HG03342 (cell line): Measurements from ENCODE around the gene CXCR5.

Experiments used
- ATAC-seq: cut with Tn5 transposase; IDR thresholded peaks from one replicate; pipeline ENCODE4 v1.9.1; 2021; ENCODE audit warnings: mild to moderate bottlenecking, moderate library complexity; ENCODE audit not compliant: unreplicated experiment

Gene CXCR5

DNA sequence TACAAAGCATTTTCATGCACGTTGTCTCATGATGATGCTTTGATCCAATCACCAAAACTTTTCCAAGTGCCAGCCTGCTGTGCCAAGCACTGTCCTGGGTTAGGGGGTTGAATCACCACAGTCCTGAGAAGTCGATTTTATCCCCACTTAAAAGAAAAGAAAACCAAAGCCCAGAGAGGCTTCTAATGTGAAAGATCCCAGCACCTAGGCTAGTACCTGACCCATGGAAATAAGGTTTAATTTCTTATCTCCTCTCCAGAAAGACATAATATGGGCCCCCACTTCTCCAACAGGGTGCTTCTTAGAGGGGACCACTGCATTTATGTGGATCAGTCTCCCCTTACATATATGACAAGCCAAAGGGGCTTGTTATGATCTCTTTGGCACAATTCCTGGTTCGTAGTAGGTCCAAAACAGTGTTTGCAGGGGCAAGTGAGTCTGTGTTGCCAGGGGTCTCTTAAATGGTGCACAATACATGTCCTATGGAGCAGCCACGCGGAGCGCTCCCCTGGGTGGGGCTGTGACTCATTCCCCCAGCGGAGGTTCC is 43.9 kb downstream of the CXCR5 start:
- ATAC-seq: no peak

GRCh38 chr11:118928101-118928869 is 44.6 kb downstream of the CXCR5 start:
- ATAC-seq: peak; percentile 29

DNA sequence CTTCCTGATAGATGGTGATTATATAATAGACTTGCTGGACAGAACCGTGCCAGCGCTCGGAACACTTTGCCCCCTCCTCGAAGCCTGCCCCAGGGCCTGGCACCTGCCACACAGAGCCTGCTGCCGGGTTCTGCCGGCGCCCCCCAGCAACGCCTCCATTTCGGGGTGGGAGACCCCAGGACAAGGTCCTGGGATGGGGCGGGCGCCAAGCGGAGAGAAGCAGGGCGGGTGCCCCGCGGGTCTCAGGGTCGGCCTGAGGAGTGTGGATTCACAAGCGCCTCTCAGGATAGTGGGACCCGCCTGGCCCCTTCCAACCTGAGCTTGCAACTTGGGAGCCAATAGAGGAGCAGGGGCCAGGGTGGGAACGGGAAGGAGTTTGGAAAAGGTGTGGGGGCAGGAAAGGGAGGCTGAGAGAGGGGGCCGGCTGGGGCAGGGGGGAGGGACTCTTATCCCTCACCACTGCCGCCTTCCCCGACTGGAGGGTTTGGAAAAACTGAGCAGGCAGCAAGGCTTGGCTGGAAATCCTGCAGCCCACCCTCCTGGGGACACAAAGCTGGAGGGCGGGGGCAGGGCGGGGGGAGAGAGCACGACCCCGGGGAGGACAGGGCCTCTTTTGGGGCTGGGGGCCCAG is 45.3 kb downstream of the CXCR5 start:
- no peak for ATAC-seq

- ATAC-seq: no peak
Observed at GRCh38 chr11:118929501-118930093, 45.9 kb downstream of the CXCR5 start.

DNA sequence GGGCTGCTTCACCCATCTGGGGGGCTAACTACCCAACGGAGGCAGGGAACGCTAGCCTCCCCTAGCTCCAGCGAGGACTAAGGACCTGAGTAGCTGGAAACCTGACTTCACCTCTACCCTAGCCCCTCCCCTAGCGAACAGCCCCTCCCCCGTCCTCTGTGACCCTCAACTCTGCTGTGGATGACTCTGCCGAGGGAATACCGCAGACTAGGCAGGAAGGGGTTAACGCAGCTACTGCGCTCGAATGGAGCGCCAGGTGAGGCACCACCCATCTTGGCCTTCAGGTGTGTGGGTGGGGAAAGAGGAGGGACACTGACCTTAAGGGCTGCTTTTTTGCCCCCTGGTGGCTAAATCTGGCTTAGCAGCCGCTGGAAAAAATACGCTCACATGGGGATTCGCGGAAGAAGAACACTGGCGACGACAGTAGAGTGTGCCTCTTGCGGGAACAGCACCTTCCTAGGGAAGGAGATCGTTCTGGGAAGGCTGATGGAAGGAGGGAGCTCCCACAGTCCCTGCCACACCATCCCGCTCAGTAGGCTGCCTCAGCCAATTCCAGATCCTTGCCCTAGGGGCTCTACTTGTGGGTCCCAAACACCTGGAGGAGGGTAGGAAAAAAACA is 46.5 kb downstream of the CXCR5 start:
- no peak for ATAC-seq

DNA sequence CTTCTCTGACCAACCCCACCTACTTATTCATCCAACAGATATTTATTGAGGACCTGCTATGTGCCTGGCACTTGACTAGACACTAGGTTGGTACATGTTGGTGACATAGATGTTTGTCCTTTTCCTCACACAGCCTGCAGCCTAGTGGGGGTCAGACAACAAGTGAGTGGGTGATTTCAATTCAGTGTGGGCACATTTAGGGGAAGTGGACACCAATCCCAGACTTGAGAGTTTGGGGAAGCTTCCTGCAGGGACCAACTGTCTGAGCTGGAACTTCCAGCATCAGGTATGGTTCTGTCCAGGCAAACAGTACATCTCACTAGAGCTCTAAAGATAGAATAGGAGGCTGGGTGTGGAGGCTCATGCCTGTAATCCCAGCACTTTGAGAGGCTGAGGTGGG is 47.9 kb downstream of the CXCR5 start:
- no peak for ATAC-seq

DNA sequence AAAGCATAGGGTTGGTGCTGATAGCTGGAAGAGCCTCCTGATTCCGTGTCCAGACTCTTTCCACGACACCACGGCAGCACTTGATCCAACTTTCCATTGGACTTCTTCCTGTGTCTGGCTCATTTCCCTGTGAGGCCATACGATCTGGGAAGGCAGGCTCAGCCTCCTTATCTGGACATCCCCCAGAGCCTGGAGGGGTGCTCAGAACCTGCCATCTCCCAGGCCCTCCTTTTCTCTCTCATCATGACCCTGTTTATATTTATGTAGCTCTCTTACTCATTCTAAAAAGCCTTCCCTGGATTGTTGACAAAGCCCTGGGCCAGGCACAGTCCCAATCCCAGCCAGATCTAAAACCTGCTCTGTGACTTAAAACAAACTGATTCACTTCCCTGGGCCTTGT is 49.8 kb downstream of the CXCR5 start:
- no peak for ATAC-seq

DNA sequence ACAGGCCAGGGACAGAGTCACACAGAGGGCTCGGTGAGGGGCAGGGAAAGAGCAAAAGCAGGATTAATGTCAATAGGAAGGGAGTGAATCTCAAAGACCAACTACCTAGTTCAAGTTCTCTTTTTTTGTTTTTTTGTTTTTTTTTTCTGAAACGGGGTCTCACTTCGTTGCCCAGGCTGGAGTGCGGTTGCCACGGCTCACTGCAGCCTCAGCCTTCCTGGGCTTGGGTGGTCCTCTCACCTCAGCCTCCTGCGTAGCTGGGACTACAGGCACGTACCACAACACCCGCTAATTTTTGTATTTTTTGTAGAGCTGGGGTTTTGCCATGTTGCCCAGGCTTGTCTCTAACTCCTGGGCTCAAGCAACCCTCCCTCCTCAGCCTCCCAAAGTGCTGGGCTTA is 51.7 kb downstream of the CXCR5 start:
- ATAC-seq: no peak

DNA sequence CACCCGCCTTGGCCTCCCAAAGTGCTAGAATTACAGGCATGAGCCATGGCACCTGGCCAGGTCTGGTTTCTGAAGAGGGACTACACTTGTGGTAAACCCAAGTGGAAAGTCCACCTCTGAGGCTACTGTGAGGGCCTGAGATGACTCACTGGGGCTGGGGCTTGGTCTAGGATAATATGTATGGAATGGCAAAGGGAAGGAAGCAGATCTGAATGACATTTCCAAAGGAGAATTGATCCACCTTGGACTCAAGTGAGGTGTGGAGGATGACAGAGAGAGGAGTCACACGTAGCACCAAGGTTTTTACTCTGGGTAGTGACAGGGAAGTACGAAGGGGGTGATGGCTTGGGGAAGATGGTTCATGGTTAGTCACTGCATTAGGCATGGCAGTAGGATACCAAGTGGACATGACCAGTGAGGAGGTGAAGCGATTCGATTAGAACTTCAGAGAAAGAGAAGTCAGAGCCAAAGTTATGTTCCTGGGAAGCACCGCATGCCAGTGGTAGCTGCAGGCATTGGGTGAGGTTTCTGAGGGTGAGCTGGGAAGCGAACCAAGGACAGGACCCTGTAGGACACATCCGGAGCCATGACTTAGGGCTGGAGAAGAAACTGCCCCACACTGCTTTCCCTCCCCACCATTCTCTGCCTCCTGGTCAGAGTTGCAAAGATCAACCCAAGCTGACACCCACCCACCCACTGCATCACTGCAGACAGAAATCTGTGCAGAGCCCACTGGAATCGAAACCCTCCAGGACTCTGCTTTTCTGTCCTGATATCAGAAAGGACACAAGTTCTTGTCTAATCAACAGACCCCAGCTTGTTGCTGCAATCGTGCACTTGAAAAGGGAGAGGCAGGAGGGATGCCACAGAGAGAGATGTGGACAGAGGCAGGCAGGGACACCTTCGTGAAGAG is 55.1 kb downstream of the CXCR5 start:
- ATAC-seq: no peak

- no peak for ATAC-seq
Observed at GRCh38 chr11:118939404-118939915, 55.8 kb downstream of the CXCR5 start.

DNA sequence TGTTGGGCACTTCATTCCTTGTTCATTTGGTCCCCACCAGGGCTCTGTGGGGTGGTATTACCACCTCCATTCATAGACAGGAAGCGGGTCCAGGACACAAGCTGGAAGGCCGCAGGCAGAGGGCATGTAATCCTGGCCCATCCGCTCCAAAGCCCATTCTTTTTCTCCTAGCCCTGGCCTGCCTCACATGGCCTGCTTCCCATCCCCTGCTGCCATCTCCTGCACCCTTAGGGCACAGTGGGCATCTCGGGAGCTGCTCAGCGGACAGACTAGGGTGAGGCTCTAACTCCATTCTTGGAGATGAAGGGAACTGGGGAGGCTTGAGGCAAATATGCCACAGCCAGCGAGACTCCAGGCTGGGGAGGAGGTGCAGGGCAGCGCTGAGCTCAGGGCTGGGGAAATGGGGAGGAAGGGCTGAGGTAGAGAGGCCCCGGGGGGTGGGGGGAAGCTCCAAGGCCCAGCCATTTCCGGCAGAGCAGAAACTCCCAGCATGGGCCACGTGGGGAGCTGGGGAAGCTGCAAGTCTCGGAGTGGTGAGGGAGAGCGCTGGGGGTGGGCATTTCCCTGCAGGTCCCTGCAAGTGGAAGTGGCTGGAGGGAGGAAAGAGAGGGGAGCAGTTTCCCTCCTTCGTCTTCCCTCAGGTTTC is 56.4 kb downstream of the CXCR5 start:
- ATAC-seq: no peak

DNA sequence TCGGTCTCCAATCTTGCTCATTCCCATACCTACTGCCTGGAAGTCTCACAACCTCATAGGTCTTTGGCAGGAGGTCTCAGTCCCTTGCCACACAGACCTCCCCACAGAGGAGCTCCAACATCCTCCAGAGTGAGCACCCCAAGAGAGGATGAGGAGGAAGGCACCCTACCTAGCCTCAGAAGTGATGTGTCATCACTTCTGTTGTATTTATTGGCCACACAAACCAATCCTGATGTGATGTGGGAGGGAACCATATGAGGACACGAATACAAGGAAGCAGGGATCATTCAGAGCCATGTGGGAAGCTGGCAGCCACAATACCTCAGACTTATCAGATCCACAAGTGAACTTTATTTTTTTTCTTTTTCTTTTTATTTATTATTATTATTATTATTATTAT is 63.4 kb downstream of the CXCR5 start:
- ATAC-seq: no peak
